ENCODE data around the gene ZDHHC8.

The ZDHHC8 gene

DNA sequence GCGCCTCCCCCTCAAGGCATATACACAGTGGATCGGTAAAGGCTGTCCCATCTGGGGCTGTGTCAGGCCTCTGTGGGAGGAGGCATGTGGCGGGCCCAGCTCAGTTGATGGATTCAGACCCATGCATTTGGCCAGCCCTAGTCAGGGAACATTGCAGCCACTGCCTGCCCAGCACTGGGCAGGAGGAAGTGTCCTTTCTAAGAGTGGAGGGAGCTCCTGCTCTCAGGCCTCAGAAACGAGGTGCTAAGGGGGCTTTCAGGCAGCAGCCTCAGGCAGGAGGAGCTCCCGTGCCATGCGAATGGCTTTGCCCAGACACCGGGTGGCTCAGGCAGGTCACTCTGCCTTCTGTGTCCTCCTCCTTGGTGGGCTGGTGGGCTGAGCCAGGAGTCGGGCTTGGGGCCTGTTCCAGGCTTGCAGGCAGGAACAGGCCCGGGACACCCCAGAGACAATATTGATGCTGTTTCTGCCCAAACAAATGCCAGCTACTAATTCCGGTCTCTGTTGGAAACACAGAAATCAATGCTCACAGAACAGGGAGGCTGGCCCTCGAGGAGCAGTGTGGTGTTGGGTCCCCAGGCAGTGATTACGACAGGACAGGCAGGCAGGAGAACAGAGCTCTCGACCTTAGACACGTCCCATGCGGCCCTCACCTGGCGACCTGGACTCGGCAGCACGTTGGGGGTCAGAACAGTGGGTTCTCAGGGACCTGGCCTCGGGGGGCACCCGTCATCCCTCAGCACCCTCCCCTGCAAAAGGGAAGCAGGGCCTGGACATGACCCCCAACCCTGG lies 61.6 kb downstream of the ZDHHC8 start:
- DNase-seq (ENCODE audit: low spot score), result no peak

GRCh38 chr22:20193761-20194494 lies 62.3 kb downstream of the ZDHHC8 start:
- no peak for DNase-seq (ENCODE audit: low spot score)

- DNase-seq (ENCODE audit: low spot score), result no peak
Measured at GRCh38 chr22:20194681-20195593, 63.3 kb downstream of the ZDHHC8 start.

- DNase-seq (ENCODE audit: low spot score), result no peak
Measured at GRCh38 chr22:20196094-20196842, 64.7 kb downstream of the ZDHHC8 start.

Small RNA genes lying within 50 kb of the gene (small RNA-seq; reads per million reads assigned to genes)
- 0 to 0.13 reads per million in 2 experiments for gene MIR6816
- 0 reads per million in 2 experiments for gene RF00599

All from SK-N-DZ (cell line).